ENCODE measurements around the gene POMC. TPM values are rescaled to one million over a fixed set of nuclear protein-coding genes. Genes with fewer than 3 reads are reported as not detected.

POMC gene
- total RNA-seq, 1 donor from 2014 or later: 8.8 TPM

DNA sequence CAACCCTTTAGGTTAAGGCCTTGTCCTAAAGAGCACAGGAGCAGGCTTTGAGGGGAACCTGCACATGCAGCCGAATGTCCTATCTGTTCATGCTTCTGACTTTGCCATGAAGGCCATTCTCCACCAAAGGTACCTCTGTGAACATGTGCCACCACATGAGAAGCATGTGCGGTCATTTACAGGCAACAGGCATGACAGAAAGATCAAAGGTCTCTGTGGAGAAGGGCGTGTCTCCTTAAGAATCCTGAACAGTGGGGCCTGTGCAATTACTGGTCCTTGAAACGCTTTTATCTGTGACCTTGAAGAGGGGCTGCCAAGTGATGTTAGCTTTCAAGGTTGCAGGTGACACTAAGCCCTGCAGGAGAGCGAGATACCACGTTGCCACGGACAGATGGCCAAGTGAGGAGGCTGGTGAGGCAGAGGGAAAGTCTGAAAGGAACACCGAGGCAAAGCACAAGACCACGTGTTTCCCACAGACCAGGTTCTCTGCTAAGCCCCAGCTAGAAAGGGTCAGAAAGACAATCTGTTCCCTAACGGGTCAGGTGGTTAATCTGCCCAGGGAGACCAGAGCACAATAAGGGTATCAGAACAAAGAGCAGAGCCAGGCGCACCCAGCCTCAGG, 19.5 kb upstream of the POMC start:
- Histone ChIP-seq H3K27me3 (ENCODE audit: control insufficient read depth, insufficient read depth, low read length) (peaks cover 2% of the 10 kb centered on the region), H3K36me3 (ENCODE audit: control insufficient read depth, insufficient read depth, low read length) (no peaks in the 10 kb centered on the region), H3K4me3 (ENCODE audit: low read depth, low read length) (no peak overlapping the region)
- no peak for TF ChIP-seq CTCF (IDR thresholded peaks at IDR 0.05; ENCODE audit: insufficient read depth, low read length, poor library complexity, severe bottlenecking)
- no peak for DNase-seq (ENCODE audit: low read depth)

- Histone ChIP-seq H3K4me3 (ENCODE audit: low read depth, low read length) (no peak overlapping the region), H3K27me3 (ENCODE audit: control insufficient read depth, insufficient read depth, low read length) (peaks cover 2% of the 10 kb centered on the region), H3K36me3 (ENCODE audit: control insufficient read depth, insufficient read depth, low read length) (no peaks in the 10 kb centered on the region)
- no peak for TF ChIP-seq CTCF (IDR thresholded peaks at IDR 0.05; ENCODE audit: insufficient read depth, low read length, poor library complexity, severe bottlenecking)
- DNase-seq (ENCODE audit: low read depth): no peak
These were observed 15.9 kb upstream of the POMC start for GRCh38 chr2:25184254-25184653.

DNA sequence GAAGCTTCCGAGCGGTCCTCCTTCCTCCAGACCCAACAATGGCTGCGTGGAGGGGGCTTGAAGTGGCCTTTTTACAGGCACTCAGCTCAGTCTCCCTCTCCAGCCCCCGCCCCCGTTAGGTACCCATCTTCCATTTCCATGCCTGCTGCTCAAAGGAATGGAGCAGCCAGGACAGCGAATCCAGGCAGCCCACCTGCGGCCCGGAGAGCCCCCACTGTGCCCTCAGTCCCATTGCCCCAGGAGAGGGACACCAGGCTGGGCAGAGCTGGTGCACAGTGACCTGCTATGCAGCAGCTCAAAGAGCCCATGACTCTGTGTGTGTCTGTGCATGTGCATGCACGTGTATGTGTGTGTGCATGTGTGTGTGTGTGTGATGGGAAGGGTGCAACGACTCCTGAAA, 10.6 kb upstream of the POMC start:
- no peak for DNase-seq (ENCODE audit: low read depth)
- TF ChIP-seq CTCF (IDR thresholded peaks at IDR 0.05; ENCODE audit: insufficient read depth, low read length, poor library complexity, severe bottlenecking): no peak
- no peaks in the 10 kb centered on the region for H3K36me3 ChIP-seq (ENCODE audit: control insufficient read depth, insufficient read depth, low read length)
- H3K4me3 ChIP-seq (ENCODE audit: low read depth, low read length): no peak overlapping the region
- H3K27me3 ChIP-seq (ENCODE audit: control insufficient read depth, insufficient read depth, low read length): peaks cover 9% of the 10 kb centered on the region

GRCh38 chr2:25177211-25177611, 8.8 kb upstream of the POMC start:
- Histone ChIP-seq H3K36me3 (ENCODE audit: control insufficient read depth, insufficient read depth, low read length) (no peaks in the 10 kb centered on the region), H3K4me3 (ENCODE audit: low read depth, low read length) (no peak overlapping the region), H3K27me3 (ENCODE audit: control insufficient read depth, insufficient read depth, low read length) (peaks cover 9% of the 10 kb centered on the region)
- no peak for TF ChIP-seq CTCF (IDR thresholded peaks at IDR 0.05; ENCODE audit: insufficient read depth, low read length, poor library complexity, severe bottlenecking)
- no peak for DNase-seq (ENCODE audit: low read depth)

GRCh38 chr2:25176541-25177181, 8.3 kb upstream of the POMC start:
- DNase-seq (ENCODE audit: low read depth): no peak
- Histone ChIP-seq H3K27me3 (ENCODE audit: control insufficient read depth, insufficient read depth, low read length) (peaks cover 9% of the 10 kb centered on the region), H3K36me3 (ENCODE audit: control insufficient read depth, insufficient read depth, low read length) (no peaks in the 10 kb centered on the region), H3K4me3 (ENCODE audit: low read depth, low read length) (no peak overlapping the region)
- TF ChIP-seq CTCF (IDR thresholded peaks at IDR 0.05; ENCODE audit: insufficient read depth, low read length, poor library complexity, severe bottlenecking): no peak

DNA sequence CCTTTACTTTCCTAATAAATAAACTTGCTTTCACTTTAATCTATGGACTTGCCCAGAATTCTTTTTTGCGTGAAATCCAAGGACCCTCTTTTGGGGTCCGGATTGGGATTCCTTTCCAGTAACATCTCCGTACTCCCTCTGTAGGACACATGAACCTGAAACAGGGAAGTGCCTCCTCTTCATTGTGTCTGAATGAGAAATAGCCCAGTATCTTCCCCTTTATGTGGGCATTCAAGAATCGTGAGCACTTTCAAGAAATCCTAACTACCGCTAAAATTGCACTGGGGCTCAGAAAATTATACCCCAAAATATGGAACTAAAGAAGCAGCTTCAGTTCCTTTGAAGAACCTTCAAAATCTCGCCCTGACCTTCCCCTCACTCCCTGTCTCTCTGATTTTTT, 7.8 kb upstream of the POMC start:
- no peak for DNase-seq (ENCODE audit: low read depth)
- Histone ChIP-seq H3K27me3 (ENCODE audit: control insufficient read depth, insufficient read depth, low read length) (peaks cover 9% of the 10 kb centered on the region), H3K36me3 (ENCODE audit: control insufficient read depth, insufficient read depth, low read length) (no peaks in the 10 kb centered on the region), H3K4me3 (ENCODE audit: low read depth, low read length) (no peak overlapping the region)
- no peak for TF ChIP-seq CTCF (IDR thresholded peaks at IDR 0.05; ENCODE audit: insufficient read depth, low read length, poor library complexity, severe bottlenecking)
